Stimulated activated CD4-positive, alpha-beta T cell treated with anti-CD3 and anti-CD28 coated beads, Interleukin-4, amount 100 ng/mL, for 1 hour (primary cell): ENCODE results near the gene AMPH.
"Not testable (repeated sequence)": the region's sequence is repeated elsewhere in the genome, so short reads cannot be mapped to it uniquely, and the experiment has no call there.

Experiments used
- DNase-seq: peaks from one replicate; pipeline ENCODE4 v3.0.0-alpha.2; 2020

AMPH gene

GRCh38 chr7:38383281-38383680, 247.9 kb downstream of the AMPH start:
- no peak for DNase-seq

GRCh38 chr7:38382684-38383083, 248.5 kb downstream of the AMPH start:
- no peak for DNase-seq

GRCh38 chr7:38375453-38375852, 255.7 kb downstream of the AMPH start:
- DNase-seq, result no peak

GRCh38 chr7:38374507-38374906, 256.7 kb downstream of the AMPH start:
- peak; percentile 55 for DNase-seq

- no peak for DNase-seq
Observed at GRCh38 chr7:38373155-38373554, 258.0 kb downstream of the AMPH start.

GRCh38 chr7:38372290-38372689, 258.9 kb downstream of the AMPH start:
- DNase-seq, result no peak

- peak; percentile 85 for DNase-seq
Observed at GRCh38 chr7:38369816-38370493, 261.2 kb downstream of the AMPH start.

GRCh38 chr7:38368191-38368605, 263.0 kb downstream of the AMPH start:
- DNase-seq, result peak; percentile 71

- no peak for DNase-seq
Observed at GRCh38 chr7:38367301-38367890, 263.8 kb downstream of the AMPH start.

- peak; percentile 70 for DNase-seq
Observed at GRCh38 chr7:38363379-38363778, 267.8 kb downstream of the AMPH start.

GRCh38 chr7:38362611-38363237, 268.4 kb downstream of the AMPH start:
- DNase-seq, result peak; percentile 44

GRCh38 chr7:38360776-38361175, 270.4 kb downstream of the AMPH start:
- no peak for DNase-seq

- DNase-seq, result peak; percentile 79
Observed at GRCh38 chr7:38359071-38359601, 272.0 kb downstream of the AMPH start.

GRCh38 chr7:38358273-38358831, 272.8 kb downstream of the AMPH start:
- not testable (repeated sequence) for DNase-seq

- peak; percentile 61 for DNase-seq
Observed at GRCh38 chr7:38354271-38354851, 276.8 kb downstream of the AMPH start.

- DNase-seq, result not testable (repeated sequence)
Observed at GRCh38 chr7:38353431-38353881, 277.7 kb downstream of the AMPH start.

GRCh38 chr7:38351601-38352000, 279.6 kb downstream of the AMPH start:
- no peak for DNase-seq

GRCh38 chr7:38350777-38351176, 280.4 kb downstream of the AMPH start:
- not testable (repeated sequence) for DNase-seq

GRCh38 chr7:38349869-38350583, 281.1 kb downstream of the AMPH start:
- DNase-seq, result peak; percentile 60

- not testable (repeated sequence) for DNase-seq
Observed at GRCh38 chr7:38349126-38349795, 281.9 kb downstream of the AMPH start.

- DNase-seq, result not testable (repeated sequence)
Observed at GRCh38 chr7:38345299-38346172, 285.6 kb downstream of the AMPH start.
